ENCODE results near the gene UQCRQ.

UQCRQ gene

DNA sequence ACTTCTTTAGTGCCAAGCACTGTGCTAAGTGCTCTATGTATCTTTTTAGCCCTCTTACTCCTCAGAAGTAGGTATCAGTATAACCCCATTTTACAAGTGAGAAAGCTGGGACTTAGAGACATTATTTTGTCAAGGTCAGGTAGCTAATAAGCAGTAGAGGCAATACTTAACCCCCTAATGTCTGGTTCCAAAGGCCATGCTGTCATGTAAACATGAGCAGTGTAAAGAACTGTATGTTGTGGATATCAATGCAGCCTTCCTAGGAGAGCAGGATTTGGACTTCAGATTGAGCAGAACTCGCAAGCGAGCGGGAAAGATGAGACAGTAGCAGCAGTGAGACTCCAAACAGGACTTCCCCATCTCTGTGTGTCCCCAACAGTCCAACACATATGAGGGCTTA, 32.4 kb upstream of the UQCRQ start:
- no peak for DNase-seq (ENCODE audit: extremely low read depth, low read depth)
- no peak overlapping the region for H3K4me3 ChIP-seq (replicated peaks; ENCODE audit: low read depth, low read length)
- TF ChIP-seq, protein P1, sequence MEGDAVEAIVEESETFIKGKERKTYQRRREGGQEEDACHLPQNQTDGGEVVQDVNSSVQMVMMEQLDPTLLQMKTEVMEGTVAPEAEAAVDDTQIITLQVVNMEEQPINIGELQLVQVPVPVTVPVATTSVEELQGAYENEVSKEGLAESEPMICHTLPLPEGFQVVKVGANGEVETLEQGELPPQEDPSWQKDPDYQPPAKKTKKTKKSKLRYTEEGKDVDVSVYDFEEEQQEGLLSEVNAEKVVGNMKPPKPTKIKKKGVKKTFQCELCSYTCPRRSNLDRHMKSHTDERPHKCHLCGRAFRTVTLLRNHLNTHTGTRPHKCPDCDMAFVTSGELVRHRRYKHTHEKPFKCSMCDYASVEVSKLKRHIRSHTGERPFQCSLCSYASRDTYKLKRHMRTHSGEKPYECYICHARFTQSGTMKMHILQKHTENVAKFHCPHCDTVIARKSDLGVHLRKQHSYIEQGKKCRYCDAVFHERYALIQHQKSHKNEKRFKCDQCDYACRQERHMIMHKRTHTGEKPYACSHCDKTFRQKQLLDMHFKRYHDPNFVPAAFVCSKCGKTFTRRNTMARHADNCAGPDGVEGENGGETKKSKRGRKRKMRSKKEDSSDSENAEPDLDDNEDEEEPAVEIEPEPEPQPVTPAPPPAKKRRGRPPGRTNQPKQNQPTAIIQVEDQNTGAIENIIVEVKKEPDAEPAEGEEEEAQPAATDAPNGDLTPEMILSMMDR (IDR thresholded peaks at IDR 0.05; ENCODE audit: low read depth, low read length, missing control alignments) = no peak

DNA sequence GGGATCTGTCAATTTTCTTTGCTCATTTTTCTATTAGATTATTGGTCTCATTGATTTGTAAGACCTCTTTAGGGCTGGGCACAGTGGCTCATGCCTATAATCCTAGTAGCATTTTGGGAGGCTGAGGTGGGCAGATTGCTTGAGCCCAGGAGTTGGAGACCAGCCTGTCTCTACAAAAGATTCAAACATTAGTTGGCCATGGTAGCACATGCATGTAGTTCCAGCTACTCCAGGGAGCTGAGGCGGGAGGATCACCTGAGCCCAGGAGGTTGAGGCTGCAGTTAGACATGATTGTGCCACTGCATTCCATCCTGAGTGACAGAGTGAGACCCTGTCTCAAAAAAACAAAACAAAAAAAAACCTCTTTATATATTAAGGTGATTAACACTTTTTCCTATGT, 29.6 kb upstream of the UQCRQ start:
- no peak overlapping the region for H3K4me3 ChIP-seq (replicated peaks; ENCODE audit: low read depth, low read length)
- TF ChIP-seq, protein P1 (IDR thresholded peaks at IDR 0.05; ENCODE audit: low read depth, low read length, missing control alignments) = no peak
- no peak for DNase-seq (ENCODE audit: extremely low read depth, low read depth)

DNA sequence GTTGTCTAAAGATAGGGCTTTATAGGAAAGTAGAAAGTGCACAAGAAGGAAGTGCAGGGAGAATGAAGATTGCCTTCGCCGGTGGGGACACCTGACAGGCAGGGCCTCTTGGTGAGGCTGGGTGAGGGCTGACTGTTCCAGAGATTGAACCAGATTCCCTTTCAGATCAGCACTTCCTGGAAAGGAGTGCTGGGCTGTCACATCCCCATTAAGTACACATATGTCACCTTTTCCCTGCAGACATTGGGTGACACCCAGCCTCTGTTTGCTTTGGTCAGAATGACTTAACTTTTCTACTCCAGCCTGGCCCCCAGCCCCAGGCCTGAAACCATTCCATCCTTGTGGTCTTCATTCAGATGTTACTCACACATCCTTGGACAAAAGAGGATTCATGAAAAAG, 28.6 kb upstream of the UQCRQ start:
- DNase-seq (ENCODE audit: extremely low read depth, low read depth) = no peak
- no peak overlapping the region for H3K4me3 ChIP-seq (replicated peaks; ENCODE audit: low read depth, low read length)
- TF ChIP-seq, protein P1 (IDR thresholded peaks at IDR 0.05; ENCODE audit: low read depth, low read length, missing control alignments) = no peak

DNA sequence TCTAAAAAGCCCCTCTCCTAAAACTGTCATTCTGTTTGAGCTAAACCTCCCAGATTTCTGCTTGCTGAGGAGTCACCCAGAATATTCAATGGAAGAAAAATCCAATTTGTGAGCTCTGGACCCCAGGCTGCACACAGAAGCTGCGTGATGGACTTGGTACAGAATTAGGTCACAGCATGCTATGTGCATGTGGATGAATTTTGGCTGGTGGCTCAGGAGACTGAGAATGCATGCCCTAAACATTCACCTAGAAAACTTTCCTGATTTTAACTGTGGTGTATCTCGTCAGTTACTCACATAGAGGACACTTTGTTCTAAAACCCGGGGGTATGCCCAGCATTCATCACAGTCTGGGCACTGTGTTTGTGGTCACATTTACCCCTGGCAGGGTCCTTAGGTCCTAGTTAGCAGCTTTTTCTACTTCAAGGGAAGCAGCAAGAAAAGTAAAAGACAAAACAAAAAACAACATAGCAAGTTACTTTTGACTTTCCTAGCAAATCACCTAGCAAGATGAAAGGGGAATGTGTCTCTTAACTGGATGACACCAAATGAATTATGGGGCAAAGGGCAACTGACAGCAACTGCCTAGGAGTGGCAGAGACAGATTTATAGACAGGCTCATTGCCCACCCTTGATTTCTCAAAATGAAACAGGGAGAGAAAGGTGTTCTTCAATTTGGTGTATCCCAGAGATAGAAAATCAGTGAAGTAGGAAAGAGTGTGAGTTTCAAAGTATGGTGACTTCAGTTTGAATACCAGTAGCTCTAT, 27.7 kb upstream of the UQCRQ start:
- no peak for DNase-seq (ENCODE audit: extremely low read depth, low read depth)
- H3K4me3 ChIP-seq (replicated peaks; ENCODE audit: low read depth, low read length) = no peak overlapping the region
- TF ChIP-seq, protein P1 (IDR thresholded peaks at IDR 0.05; ENCODE audit: low read depth, low read length, missing control alignments) = no peak

DNA sequence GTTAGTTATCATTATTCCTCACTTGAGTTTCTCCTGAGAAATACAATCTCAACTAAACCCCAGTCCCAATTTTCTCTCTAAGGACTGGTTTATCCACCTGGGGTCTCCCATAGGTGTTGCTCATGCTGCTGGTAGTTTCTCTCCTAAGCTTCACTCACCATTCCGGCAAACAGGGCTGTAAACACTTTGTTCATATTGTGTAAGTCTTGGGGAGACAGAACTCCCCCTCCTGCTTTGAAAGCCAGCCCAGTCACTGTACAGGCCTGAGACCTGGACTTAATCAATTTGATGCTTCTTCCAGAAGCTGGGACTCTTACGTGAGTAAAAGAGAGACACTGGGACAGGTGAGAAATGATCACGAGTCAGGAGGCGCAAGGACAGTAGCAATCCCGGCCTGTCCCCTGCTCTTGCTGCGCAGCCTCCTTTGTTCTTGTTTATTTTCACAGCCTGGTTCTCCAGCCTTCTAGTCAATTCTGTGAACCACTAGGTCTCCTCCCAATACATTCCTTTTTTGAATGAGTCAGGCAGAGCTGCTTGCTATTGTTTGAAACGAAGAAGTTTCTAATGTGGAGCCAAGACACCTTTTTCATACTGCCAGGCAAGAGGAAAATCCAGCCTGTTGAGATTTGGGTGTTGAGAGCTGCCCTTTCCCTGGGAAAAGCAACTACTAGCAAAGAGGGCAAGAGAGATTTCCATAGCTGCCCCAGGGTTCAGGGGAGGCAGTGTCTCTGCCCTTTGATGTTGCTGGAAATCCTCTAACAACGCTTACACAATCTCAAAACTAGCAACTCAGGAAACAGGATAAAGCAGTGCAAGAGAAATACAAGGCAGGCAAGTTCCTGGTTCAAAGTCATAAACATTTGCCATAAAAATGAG, 26.8 kb upstream of the UQCRQ start:
- no peak overlapping the region for H3K4me3 ChIP-seq (replicated peaks; ENCODE audit: low read depth, low read length)
- TF ChIP-seq, protein P1 (IDR thresholded peaks at IDR 0.05; ENCODE audit: low read depth, low read length, missing control alignments) = no peak
- DNase-seq (ENCODE audit: extremely low read depth, low read depth) = no peak

DNA sequence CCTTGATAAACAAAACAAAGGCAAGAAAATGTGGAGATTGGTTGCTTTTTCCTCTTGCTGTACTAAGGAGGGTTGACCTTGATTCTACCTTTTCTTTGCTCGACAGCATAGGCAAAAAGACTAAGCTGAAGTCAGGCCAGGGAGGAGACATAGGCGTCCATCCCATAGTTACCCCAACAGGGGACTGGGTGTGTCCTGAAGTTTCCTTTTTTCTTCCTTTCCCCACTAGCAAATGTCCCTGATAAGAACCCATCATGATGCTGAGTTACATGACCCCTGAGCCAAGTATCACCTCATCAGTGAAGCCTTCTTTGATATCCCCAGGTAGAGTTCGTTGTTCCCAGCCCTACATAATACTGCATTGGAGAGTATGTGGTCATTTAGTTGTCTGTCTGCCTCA, 26.1 kb upstream of the UQCRQ start:
- TF ChIP-seq, protein P1 (IDR thresholded peaks at IDR 0.05; ENCODE audit: low read depth, low read length, missing control alignments) = no peak
- DNase-seq (ENCODE audit: extremely low read depth, low read depth) = no peak
- H3K4me3 ChIP-seq (replicated peaks; ENCODE audit: low read depth, low read length) = no peak overlapping the region

All from HFF-Myc (cell line).